ENCODE results near the gene TMEM132A. TPM values are rescaled to one million over a fixed set of nuclear protein-coding genes. Genes with fewer than 3 reads are reported as not detected.

Gene TMEM132A
- total RNA-seq, 2 experiments from 2014 or later: 0.52 to 0.93 TPM

DNA sequence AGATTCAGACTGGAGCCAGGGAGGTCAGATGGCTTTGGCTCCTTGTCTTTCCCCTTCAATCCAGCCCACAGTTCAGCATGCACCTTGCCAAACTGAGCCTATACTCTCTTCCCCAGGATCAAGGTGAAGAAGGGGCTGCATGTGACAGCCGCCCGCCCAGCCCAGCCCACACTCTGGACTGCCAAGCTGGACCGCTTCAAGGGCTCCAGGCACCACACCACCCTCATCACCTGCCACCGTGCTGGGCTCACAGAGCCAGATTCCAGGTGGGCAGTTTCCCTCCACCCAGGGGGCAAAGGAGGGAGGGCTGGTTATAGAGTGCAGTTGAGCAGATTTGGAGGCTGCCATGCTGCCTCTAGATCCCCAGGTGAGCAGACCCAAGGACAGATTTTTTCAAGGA lies 6.1 kb downstream of the TMEM132A start:
- H3K36me3 Mint-ChIP-seq: no peaks in the 10 kb centered on the region
- CTCF ChIA-PET: interaction anchor here (1.0 kb wide), 1 partner anchor 15 kb away, joined by 4 read pairs; no protein-coding TSS in a partner anchor

GRCh38 chr11:60931917-60932316 lies 7.7 kb downstream of the TMEM132A start:
- DNase-seq: no peak
- CTCF ChIA-PET: no interaction called here
- no peak overlapping the region for H3K27ac Mint-ChIP-seq
- H3K27me3 Mint-ChIP-seq: peaks cover 18% of the 10 kb centered on the region
- H3K4me3 Mint-ChIP-seq: no peak overlapping the region
- H3K4me1 Mint-ChIP-seq: no peaks in the 10 kb centered on the region
- H3K9me3 Mint-ChIP-seq (ENCODE audit: low read depth): no peaks in the 10 kb centered on the region
- no peaks in the 10 kb centered on the region for H3K36me3 Mint-ChIP-seq
- no peak for ATAC-seq

More for the DNA sequence above, 6.1 kb downstream of the TMEM132A start:
- Mint-ChIP-seq H3K9me3 (ENCODE audit: low read depth) (no peaks in the 10 kb centered on the region), H3K27me3 (peaks cover 33% of the 10 kb centered on the region), H3K27ac (no peak overlapping the region), H3K4me3 (no peak overlapping the region), H3K4me1 (no peaks in the 10 kb centered on the region)
- DNase-seq (no peak), ATAC-seq (no peak)

- CTCF ChIA-PET: no interaction called here
- H3K27ac Mint-ChIP-seq: no peak overlapping the region
- no peaks in the 10 kb centered on the region for H3K4me1 Mint-ChIP-seq
- ATAC-seq (no peak), DNase-seq (no peak)
- no peaks in the 10 kb centered on the region for H3K9me3 Mint-ChIP-seq (ENCODE audit: low read depth)
- no peak overlapping the region for H3K4me3 Mint-ChIP-seq
- peaks cover 15% of the 10 kb centered on the region for H3K27me3 Mint-ChIP-seq
- no peaks in the 10 kb centered on the region for H3K36me3 Mint-ChIP-seq
These were observed 8.5 kb downstream of the TMEM132A start for GRCh38 chr11:60932605-60933356.

- Mint-ChIP-seq H3K36me3 (no peaks in the 10 kb centered on the region), H3K4me3 (no peak overlapping the region), H3K9me3 (ENCODE audit: low read depth) (no peaks in the 10 kb centered on the region), H3K4me1 (no peaks in the 10 kb centered on the region), H3K27me3 (peaks cover 15% of the 10 kb centered on the region), H3K27ac (no peak overlapping the region)
- CTCF ChIA-PET: no interaction called here
- no peak for DNase-seq
- ATAC-seq: no peak
These were observed 9.3 kb downstream of the TMEM132A start for GRCh38 chr11:60933416-60934123.

DNA sequence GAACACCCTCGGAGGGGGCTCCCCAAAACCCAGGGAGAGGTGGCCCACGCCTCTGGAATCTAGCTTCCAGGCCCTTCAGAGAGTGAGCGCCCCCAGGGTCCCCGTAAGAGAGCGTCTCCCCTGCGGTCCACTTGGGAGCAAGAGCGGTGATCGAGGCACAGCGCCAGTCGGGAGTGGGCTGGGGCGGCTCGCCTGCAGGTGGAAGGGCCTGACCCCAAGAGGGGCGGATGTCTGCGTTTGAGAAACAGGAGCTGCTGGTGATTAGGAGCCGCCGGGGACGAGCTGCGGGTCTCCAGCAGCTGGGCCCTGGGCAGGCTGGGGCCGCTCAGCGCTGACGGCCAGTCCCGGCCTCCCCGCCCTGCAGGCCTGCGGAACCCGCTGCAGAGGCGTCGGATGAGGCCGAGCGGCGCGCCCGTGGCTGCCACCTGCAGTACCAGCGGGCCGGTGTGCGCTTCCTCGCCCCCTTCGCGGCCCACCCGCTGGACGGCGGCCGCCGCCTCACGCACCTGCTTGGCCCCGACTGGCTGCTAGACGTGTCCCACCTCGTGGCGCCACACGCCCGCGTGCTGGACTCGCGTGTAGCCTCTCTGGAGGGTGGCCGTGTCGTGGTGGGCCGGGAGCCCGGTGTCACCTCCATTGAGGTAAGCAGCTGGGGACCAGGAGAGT lies 10.0 kb downstream of the TMEM132A start:
- no peaks in the 10 kb centered on the region for H3K4me1 Mint-ChIP-seq
- no peak for ATAC-seq
- H3K27me3 Mint-ChIP-seq: peaks cover 14% of the 10 kb centered on the region
- H3K9me3 Mint-ChIP-seq (ENCODE audit: low read depth): no peaks in the 10 kb centered on the region
- H3K4me3 Mint-ChIP-seq: no peak overlapping the region
- DNase-seq: no peak
- no peak overlapping the region for H3K27ac Mint-ChIP-seq
- CTCF ChIA-PET: no interaction called here
- H3K36me3 Mint-ChIP-seq: no peaks in the 10 kb centered on the region

- DNase-seq: no peak
- Mint-ChIP-seq H3K27me3 (peaks cover 7% of the 10 kb centered on the region), H3K9me3 (ENCODE audit: low read depth) (no peaks in the 10 kb centered on the region), H3K4me1 (no peaks in the 10 kb centered on the region), H3K27ac (no peak overlapping the region), H3K36me3 (no peaks in the 10 kb centered on the region), H3K4me3 (no peak overlapping the region)
- CTCF ChIA-PET: no interaction called here
- ATAC-seq: no peak
These were observed 10.7 kb downstream of the TMEM132A start for GRCh38 chr11:60934790-60935605.

DNA sequence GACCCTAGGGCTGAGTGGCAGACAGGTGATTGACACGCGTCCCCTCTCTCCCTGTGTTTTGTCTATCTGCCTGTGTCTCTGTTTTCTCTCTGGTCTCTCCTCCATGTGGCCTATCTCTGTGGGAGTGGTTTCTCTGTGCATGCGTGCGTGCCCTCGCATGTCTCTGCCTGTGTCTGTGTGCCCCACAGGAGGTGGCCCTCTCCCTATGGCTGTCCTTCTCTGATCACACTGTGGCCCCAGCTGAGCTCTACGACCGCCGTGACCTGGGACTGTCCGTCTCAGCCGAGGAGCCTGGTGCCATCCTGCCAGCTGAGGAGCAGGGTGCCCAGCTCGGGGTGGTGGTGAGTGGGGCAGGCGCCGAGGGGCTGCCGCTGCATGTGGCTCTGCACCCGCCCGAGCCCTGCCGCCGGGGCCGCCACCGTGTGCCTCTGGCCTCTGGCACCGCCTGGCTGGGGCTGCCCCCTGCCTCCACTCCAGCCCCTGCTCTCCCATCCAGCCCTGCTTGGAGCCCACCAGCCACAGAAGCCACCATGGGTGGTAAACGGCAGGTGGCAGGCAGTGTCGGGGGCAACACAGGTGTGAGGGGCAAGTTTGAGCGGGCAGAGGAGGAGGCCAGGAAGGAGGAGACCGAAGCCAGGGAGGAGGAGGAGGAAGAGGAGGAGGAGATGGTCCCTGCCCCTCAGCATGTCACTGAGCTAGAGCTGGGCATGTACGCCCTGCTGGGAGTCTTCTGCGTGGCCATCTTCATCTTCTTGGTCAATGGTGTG lies 11.6 kb downstream of the TMEM132A start:
- no peaks in the 10 kb centered on the region for H3K9me3 Mint-ChIP-seq (ENCODE audit: low read depth)
- H3K4me1 Mint-ChIP-seq: no peaks in the 10 kb centered on the region
- no peak overlapping the region for H3K27ac Mint-ChIP-seq
- CTCF ChIA-PET: interaction anchor here (1.0 kb wide), 1 partner anchor 252 kb away, joined by 3 read pairs; no protein-coding TSS in a partner anchor
- ATAC-seq (no peak), DNase-seq (no peak)
- H3K27me3 Mint-ChIP-seq: peaks cover 4% of the 10 kb centered on the region
- no peaks in the 10 kb centered on the region for H3K36me3 Mint-ChIP-seq
- no peak overlapping the region for H3K4me3 Mint-ChIP-seq

- CTCF ChIA-PET: interaction anchor here (1.0 kb wide), 1 partner anchor 251 kb away, joined by 3 read pairs; no protein-coding TSS in a partner anchor
These were observed 12.3 kb downstream of the TMEM132A start for GRCh38 chr11:60936467-60937143.

DNA sequence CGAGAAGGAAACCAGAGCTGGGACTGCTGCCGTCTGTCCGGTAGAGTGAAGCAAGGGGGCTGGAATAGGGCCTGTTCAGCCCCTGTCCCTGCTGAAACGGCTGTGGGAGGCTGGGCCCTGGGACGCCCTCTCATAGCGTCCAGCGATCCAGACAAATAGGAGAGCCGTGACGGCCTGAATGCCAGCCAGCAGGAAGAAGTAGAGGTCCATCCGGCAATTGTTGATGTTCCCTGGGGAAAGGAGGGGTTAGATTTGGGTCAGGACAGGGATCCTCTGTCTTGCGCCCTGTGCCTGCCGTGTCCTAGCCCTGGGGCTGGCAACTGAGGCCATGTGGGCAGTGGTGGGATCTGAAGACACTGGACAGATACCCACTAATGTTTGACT lies 12.9 kb downstream of the TMEM132A start:
- DNase-seq (no peak), ATAC-seq (no peak)
- Mint-ChIP-seq H3K27ac (no peak overlapping the region), H3K9me3 (ENCODE audit: low read depth) (no peaks in the 10 kb centered on the region), H3K4me3 (no peak overlapping the region), H3K4me1 (peaks cover 2% of the 10 kb centered on the region), H3K36me3 (no peaks in the 10 kb centered on the region), H3K27me3 (peaks cover 2% of the 10 kb centered on the region)
- CTCF ChIA-PET: no interaction called here

More at GRCh38 chr11:60936467-60937143, 12.3 kb downstream of the TMEM132A start:
- Mint-ChIP-seq H3K27ac (no peak overlapping the region), H3K36me3 (no peaks in the 10 kb centered on the region), H3K4me3 (no peak overlapping the region), H3K9me3 (ENCODE audit: low read depth) (no peaks in the 10 kb centered on the region), H3K27me3 (peaks cover 2% of the 10 kb centered on the region), H3K4me1 (no peaks in the 10 kb centered on the region)
- ATAC-seq (no peak), DNase-seq (no peak)

- no peak for ATAC-seq
- Mint-ChIP-seq H3K4me1 (peaks cover 2% of the 10 kb centered on the region), H3K27me3 (peaks cover 2% of the 10 kb centered on the region), H3K9me3 (ENCODE audit: low read depth) (no peaks in the 10 kb centered on the region), H3K4me3 (no peak overlapping the region), H3K27ac (no peak overlapping the region), H3K36me3 (no peaks in the 10 kb centered on the region)
- CTCF ChIA-PET: no interaction called here
- no peak for DNase-seq
These were observed 13.6 kb downstream of the TMEM132A start for GRCh38 chr11:60937811-60938210.

DNA sequence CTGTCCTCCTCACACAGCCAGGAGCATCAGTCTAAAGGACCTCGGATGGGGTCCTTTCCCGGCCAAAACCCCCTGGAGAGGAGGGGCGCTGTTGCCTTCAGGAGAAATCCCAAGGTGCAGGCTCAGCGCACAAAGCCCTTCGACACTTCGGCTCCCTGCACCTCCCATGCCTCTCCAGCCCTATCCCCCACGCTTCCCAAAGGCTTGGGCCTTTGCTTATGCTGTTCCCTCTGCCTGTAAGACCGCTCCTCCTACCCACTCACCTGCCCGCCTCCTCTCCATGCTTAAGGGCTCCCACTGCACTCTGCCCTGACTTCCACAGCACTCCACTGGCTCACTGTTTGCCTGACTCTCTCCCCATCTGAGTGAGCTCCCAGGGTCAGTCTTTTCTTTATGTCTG lies 14.2 kb downstream of the TMEM132A start:
- H3K4me1 Mint-ChIP-seq: peaks cover 2% of the 10 kb centered on the region
- peaks cover 2% of the 10 kb centered on the region for H3K27me3 Mint-ChIP-seq
- DNase-seq (no peak), ATAC-seq (no peak)
- CTCF ChIA-PET: interaction anchor here (1.2 to 1.8 kb wide), 2 partner anchors 20 to 32 kb away, joined by 3 to 4 read pairs; no protein-coding TSS in a partner anchor
- no peak overlapping the region for H3K4me3 Mint-ChIP-seq
- H3K27ac Mint-ChIP-seq: no peak overlapping the region
- no peaks in the 10 kb centered on the region for H3K9me3 Mint-ChIP-seq (ENCODE audit: low read depth)
- no peaks in the 10 kb centered on the region for H3K36me3 Mint-ChIP-seq

- Mint-ChIP-seq H3K36me3 (no peaks in the 10 kb centered on the region), H3K27ac (no peak overlapping the region), H3K27me3 (peaks cover 2% of the 10 kb centered on the region), H3K4me3 (no peak overlapping the region), H3K4me1 (peaks cover 2% of the 10 kb centered on the region), H3K9me3 (ENCODE audit: low read depth) (no peaks in the 10 kb centered on the region)
- CTCF ChIA-PET: interaction anchor here (1.1 to 1.8 kb wide), 3 partner anchors 21 to 190 kb away, joined by 3 to 4 read pairs (median 3); no protein-coding TSS in a partner anchor
- no peak for ATAC-seq
- DNase-seq: no peak
These were observed 15.0 kb downstream of the TMEM132A start for GRCh38 chr11:60939301-60939700.

All from activated CD8-positive, alpha-beta memory T cell treated with anti-CD3 and anti-CD28 coated beads, Interleukin-2, amount 10 ng/mL, durations not matched to agents 7 days and 5 days (primary cell).